Lung (tissue), 12 donors: ENCODE measurements around the gene ILF3. TPM values are rescaled to one million over a fixed set of nuclear protein-coding genes. Genes with fewer than 3 reads are reported as not detected.
A peak's percentile ranks its signal among the peaks of the same experiment; 100 is the strongest.

Experiments
- ATAC-seq: fragments of 200-7000 bp; cut with Tn5 transposase; one replicate; pipeline ENCODE4 v1.9.1; 2020; ENCODE audit warnings: moderate number of reproducible peaks; ENCODE audit not compliant: insufficient read depth, low FRiP score
- DNase-seq, 3 donors: peaks; one replicate each; pipeline ENCODE4 v3.0.0-alpha.2; 2013 to 2017
- H3K27ac ChIP-seq, 2 donors: one replicate each; pipeline ENCODE4 v1.5.1; 2013; ENCODE audit warnings: mild to moderate bottlenecking in 2 of 2, moderate library complexity in 2 of 2, control low read depth in 1 of 2, inconsistent platforms in 1 of 2, low read depth in 1 of 2, low read length in 1 of 2
- H3K27me3 ChIP-seq, 3 donors: one replicate each; pipeline ENCODE4 v1.5.1; 2013; ENCODE audit warnings: low read length in 2 of 3; ENCODE audit not compliant: control insufficient read depth in 3 of 3, insufficient read depth in 3 of 3
- H3K36me3 ChIP-seq, 4 donors: one replicate each; pipeline ENCODE4 v1.5.1; 2013; ENCODE audit warnings: low read length in 4 of 4, mild to moderate bottlenecking in 1 of 4, moderate library complexity in 1 of 4; ENCODE audit not compliant: control insufficient read depth in 4 of 4, insufficient read depth in 4 of 4
- H3K4me1 ChIP-seq, 5 donors: one replicate each; pipeline ENCODE4 v1.5.1; 2013; ENCODE audit warnings: low read length in 5 of 5, mild to moderate bottlenecking in 2 of 5, moderate library complexity in 1 of 5; ENCODE audit not compliant: control insufficient read depth in 5 of 5, insufficient read depth in 5 of 5
- H3K4me3 ChIP-seq: one replicate; pipeline ENCODE4 v1.5.1; 2013; ENCODE audit warnings: mild to moderate bottlenecking, control low read depth, moderate library complexity
- H3K9ac ChIP-seq, 2 donors: one replicate each; pipeline ENCODE4 v1.5.1; 2013; ENCODE audit warnings: low read length in 2 of 2, control low read depth in 1 of 2; ENCODE audit not compliant: insufficient read depth in 1 of 2
- H3K9me3 ChIP-seq, 4 donors: one replicate each; pipeline ENCODE4 v1.5.1; 2013; ENCODE audit warnings: low read length in 3 of 4, mild to moderate bottlenecking in 1 of 4, moderate library complexity in 1 of 4; ENCODE audit not compliant: control insufficient read depth in 4 of 4, insufficient read depth in 3 of 4
- WGBS, 2 donors: extraction: QIAGEN DNeasy Blood & Tissue Kit; methylation state at CpG; one replicate each; pipeline ENCODE4 v1.1.7; 2013; 5-methylcytosine and 5-hydroxymethylcytosine counted together
- polyA plus RNA-seq, 2 donors: library from polyadenylated mRNA; stranded (reverse); fragments of 200-250 nt; gene quantifications; one replicate each; pipeline ENCODE4 v1.2.1, GENCODE V29; 2013
- total RNA-seq, 2 donors: library from RNA; depleted of rRNA in 1 of 2; stranded (reverse); fragments of >200 nt in 1 of 2; gene quantifications; one replicate each; pipeline ENCODE4 v1.2.1, GENCODE V29; 2014 to 2021
- TF ChIP-seq, protein P1 (sequence below): IDR thresholded peaks from 2 replicates; pipeline ENCODE4 v1.5.1; 2012; ENCODE audit warnings: mild to moderate bottlenecking; ENCODE audit errors: control extremely low read depth, extremely low read depth
- donor health status: control.
- donor health status: control.
- donor health status: Bipolar disorder and iron deficiency.
- donor health status: healthy.
- donor health status: DM: yes; HTN: yes; CAD: no.

Gene ILF3
- total and polyA plus RNA-seq, 4 donors: 105 to 225 (median 131) TPM

DNA sequence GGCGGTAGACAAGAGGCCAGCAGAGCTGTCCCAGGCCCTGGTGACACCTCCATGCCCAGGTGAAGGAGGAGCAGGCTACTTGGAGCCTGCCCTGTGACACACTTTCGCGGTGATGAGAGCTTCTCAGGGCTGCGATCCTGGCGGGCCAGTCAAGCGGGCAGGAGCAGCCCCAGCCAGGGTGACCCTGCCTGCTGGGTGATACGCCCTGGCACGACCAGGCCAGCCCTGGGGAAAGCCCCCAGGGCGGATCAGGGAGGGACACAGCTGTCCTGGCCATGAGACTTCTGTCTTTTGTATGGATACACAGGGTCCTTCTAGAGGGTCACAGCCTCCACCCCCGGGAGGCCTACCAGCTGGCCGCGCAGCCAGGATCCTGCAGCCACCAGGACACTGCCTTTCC lies 76.8 kb downstream of the ILF3 start:
- no peak for DNase-seq
- Histone ChIP-seq H3K36me3 (peaks cover 0 to 8% (median 0%) of the 10 kb centered on the region in 4 donors), H3K4me1 (peaks cover 0 to 28% (median 0%) of the 10 kb centered on the region in 5 donors), H3K9me3 (no peaks in the 10 kb centered on the region), H3K9ac (no peak overlapping the region), H3K27ac (peak overlapping the region in 1 of 2 donors; percentile 76), H3K4me3 (no peak overlapping the region), H3K27me3 (no peaks in the 10 kb centered on the region)
- ATAC-seq: no peak
- TF ChIP-seq, protein P1, sequence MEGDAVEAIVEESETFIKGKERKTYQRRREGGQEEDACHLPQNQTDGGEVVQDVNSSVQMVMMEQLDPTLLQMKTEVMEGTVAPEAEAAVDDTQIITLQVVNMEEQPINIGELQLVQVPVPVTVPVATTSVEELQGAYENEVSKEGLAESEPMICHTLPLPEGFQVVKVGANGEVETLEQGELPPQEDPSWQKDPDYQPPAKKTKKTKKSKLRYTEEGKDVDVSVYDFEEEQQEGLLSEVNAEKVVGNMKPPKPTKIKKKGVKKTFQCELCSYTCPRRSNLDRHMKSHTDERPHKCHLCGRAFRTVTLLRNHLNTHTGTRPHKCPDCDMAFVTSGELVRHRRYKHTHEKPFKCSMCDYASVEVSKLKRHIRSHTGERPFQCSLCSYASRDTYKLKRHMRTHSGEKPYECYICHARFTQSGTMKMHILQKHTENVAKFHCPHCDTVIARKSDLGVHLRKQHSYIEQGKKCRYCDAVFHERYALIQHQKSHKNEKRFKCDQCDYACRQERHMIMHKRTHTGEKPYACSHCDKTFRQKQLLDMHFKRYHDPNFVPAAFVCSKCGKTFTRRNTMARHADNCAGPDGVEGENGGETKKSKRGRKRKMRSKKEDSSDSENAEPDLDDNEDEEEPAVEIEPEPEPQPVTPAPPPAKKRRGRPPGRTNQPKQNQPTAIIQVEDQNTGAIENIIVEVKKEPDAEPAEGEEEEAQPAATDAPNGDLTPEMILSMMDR: no peak
- 81 to 85% methylated on average over 12 of the region's 12 CpGs for WGBS, 2 donors

DNA sequence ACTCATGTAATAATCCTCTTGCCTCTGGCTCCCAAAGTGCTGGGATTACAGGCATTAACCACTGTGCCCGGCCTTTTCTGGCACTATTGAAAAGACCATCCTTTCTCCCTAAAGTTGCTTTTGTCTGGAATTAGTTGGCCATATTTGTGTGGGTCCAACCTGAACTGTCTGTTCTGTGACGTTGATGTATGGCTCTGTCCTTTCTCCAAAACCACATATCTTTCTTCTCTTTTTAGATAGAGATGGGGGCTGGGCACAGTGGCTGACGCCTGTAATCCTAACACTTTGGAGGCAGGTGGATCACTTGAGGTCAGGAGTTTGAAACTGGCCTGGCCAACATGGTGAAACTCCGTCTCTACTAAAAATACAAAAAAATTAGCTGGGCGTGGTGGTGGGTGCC lies 81.6 kb downstream of the ILF3 start:
- H3K4me3 ChIP-seq: no peak overlapping the region
- H3K27me3 ChIP-seq: no peaks in the 10 kb centered on the region
- no peak overlapping the region for H3K9ac ChIP-seq
- H3K27ac ChIP-seq: no peak overlapping the region
- TF ChIP-seq, protein P1: no peak
- ATAC-seq (no peak), DNase-seq (no peak)
- peaks cover 0 to 2% (median 0%) of the 10 kb centered on the region in 4 donors for H3K36me3 ChIP-seq
- H3K9me3 ChIP-seq: peaks cover 0 to 2% (median 0%) of the 10 kb centered on the region in 4 donors
- peaks cover 0 to 23% (median 3%) of the 10 kb centered on the region in 5 donors for H3K4me1 ChIP-seq
- 70 to 80% methylated on average over 5 of the region's 5 CpGs for WGBS, 2 donors

DNA sequence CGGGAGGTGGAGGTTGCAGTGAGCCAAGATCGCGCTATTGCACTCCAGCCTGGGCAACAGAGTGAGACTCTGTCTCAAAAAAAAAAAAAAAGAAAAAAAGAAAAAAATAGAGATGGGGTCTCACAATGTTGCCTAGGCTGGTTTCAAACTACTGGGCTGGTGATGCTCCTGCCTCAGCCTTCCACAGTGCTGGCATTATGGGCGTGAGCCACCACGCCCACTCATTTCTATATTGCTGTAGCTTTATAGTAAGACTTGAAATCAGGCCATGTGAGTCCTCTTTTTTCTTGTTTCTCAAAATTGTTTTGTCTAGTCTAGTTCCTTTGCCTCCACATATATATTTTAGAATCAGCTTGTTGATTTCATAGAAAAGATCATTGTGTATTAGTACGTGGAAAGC lies 82.0 kb downstream of the ILF3 start:
- Histone ChIP-seq H3K36me3 (peaks cover 0 to 2% (median 0%) of the 10 kb centered on the region in 4 donors), H3K9me3 (peaks cover 0 to 2% (median 0%) of the 10 kb centered on the region in 4 donors), H3K27ac (peak overlapping the region in 1 of 2 donors; percentile 24), H3K9ac (no peak overlapping the region), H3K4me3 (no peak overlapping the region), H3K4me1 (peaks cover 0 to 20% (median 3%) of the 10 kb centered on the region in 5 donors), H3K27me3 (no peaks in the 10 kb centered on the region)
- TF ChIP-seq, protein P1: no peak
- 89 to 95% methylated on average over 6 of the region's 6 CpGs for WGBS, 2 donors
- DNase-seq: no peak
- no peak for ATAC-seq

DNA sequence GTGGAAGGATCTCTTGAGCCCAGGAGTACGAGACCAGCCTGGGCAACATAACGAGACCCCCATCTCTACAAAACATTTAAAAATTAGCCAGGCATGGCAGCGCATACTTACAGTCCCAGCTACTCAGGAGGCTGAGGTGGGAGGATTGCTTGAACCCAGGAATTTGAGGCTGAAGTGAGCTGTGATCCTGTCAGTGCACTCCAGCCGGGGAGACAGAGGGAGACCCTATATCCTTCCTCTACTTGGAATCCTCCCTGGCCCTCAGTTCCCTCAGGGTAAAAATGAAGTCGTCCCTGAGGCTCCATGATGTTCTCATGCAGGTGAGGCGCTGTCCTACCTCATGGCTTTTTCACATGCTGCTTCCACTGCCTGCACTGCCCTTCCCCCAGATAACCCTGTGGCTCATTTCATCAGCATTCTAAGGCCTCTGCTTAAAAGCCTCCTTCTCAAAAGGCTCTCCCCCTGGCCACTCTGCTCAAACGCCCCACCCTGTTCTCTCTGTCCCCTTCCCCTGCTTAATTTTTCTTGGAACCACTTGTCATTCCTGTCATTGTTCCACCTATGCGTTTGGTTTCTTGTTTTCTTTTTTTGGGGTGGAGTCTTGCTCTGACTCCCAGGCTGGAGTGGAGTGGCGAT lies 82.9 kb downstream of the ILF3 start:
- 73% methylated on average over 9 of the region's 9 CpGs for WGBS, 2 donors
- TF ChIP-seq, protein P1: no peak
- Histone ChIP-seq H3K4me1 (peaks cover 0 to 19% (median 3%) of the 10 kb centered on the region in 5 donors), H3K4me3 (no peak overlapping the region), H3K36me3 (peaks cover 0 to 2% (median 0%) of the 10 kb centered on the region in 4 donors), H3K27ac (peak overlapping the region in 1 of 2 donors; percentile 92), H3K9me3 (peaks cover 0 to 2% (median 0%) of the 10 kb centered on the region in 4 donors), H3K27me3 (no peaks in the 10 kb centered on the region), H3K9ac (no peak overlapping the region)
- ATAC-seq: peak; percentile 52
- no peak for DNase-seq
